ENCODE results near the gene LRRC75B.

The LRRC75B gene

DNA sequence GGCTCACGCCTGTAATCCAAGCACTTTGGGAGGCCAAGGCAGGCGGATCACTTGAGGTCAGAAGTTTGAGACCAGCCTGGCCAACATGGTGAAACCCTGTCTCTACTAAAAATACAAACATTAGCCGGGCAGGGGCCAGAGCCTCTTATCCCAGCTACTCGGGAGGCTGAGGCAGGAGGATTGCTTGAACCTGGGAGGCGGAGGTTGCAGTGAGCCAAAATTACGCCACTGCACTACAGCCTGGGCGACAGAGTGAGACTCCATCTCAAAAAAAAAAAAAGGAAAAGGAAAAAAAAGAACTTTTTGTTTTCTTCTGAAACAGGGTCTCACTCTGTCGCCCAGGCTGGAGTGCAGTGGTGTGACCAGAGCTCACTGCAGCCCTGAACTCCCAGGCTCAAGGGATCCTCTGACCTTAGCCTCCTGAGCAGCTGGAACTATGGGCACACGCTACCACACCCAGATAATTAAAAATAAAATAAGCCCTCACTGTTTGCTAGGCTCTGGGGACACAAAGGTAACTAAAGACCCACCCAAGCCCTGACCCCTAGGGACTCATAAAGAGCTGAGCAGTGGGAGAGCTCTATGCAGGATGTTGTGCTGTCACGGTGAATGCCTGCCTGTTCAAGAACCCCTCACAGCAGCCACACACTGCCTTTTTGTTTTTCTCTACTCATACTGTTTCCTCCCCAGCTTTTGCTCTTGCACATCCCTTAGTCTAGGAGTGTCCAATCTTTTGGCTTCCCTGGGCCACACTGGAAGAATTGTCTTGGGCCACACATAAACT is 40.2 kb downstream of the LRRC75B start:
- peak; percentile 90 for DNase-seq

DNA sequence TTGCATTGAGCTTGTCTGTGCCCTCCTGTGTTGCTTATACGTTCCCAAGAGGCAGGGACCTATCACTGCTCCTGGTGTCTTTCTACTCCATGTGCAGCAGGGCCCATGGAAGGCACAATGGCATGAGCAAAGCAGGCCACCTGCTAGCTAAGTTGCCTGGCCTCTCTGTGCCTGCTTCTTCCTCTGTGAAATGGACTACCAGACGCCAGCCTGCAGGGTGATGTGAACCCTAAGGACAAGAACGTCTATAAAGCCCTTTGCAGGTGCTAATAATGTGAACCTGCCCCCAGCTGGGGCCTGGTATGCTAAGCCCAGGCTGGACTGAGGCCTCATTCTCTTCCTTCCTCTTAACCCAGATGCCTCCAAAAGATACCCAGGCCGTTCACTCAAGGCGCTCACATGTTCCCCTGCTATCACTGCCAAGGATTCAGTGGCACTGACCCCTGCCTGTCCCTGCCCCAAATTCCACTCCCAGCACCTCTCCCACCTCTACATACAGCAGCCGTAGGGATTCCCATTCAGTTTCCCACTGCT is 41.9 kb downstream of the LRRC75B start:
- no peak for DNase-seq

DNA sequence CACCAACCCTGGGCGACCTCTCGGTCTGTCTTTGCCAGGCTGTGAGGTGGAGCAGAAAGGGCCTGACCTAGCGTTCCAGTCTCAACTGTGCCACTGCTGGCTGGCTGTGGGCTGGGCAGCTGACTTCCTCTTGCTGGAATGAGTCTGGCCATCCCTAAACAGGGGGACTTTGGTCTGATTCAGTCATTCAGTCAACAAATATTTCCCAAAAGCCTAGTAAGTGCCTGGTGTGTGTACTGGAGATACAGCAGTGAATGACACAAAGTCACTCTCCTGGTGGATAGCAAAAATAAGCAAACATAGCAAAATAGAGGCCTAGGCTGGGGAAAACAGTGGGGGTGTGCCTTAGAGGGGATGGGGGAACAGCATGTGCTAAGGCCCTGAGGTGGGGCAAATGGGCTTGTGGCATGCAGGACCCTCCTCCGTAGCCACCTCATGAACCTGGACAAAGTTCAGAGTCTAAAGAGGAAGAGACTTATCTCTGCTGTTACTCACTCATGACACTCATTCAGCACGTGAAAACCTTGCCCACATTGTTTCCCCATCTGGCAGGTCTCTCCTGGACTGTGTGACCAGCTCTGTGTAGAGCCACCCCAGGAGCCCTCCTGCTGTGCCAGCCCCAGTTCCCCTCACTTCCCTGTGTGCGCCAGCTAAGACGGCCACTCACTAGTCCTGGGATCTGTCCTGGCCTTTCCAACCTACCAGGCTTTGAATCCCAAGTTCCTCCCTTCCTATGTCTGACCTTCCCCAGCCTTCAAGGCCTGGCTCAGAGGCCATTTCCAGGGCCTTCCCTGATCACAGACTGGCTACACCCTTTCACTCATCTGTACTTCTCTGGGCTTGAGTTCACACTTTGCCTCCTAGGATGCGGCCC is 42.6 kb downstream of the LRRC75B start:
- DNase-seq, result no peak

DNA sequence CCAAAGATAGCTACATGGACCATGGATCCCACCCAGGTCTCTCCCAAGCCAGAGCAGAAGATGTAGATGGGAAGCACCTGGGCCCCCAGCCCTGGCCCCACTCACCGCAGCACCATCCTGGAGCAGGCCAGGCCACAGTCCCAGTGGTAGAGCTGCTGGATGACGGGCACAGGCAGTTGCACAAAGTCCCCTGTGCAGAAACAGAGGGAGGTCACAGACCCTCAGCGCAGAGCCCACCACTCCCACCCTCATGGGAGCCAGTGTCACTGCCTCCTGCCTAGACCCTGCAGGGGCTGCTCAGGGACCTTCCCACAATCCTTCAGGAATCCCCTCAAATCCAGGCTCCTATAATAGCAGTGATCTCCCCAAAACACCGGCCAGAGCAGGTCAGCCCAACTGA is 44.1 kb downstream of the LRRC75B start:
- DNase-seq, result no peak

DNA sequence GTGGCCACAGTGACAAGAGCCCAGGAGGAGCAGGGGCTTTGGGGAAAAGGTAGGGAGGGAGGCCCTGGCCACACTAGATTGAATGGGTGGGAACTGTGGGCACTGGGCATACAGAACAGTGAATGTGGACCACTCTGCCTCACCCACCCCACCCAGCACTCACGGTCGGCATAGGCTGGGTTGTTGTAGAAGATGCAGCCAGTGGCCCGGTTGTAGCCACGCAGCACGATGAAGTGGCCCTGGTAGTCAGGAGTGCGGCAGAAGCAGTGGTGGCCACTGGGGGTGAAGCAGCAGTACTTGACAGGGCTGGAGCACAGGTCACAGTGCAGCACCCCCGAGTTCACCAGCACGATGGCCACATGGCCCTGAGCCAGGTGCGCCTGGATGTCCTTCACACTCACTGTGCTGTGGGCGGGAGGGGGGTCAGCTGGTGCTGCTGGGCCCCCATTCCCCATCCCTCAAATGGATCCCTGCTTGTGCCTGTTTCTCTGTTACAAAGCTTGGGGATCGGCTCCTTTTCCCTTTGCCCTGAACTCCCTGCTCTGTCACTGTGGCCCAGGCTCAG is 49.1 kb downstream of the LRRC75B start:
- no peak for DNase-seq

DNA sequence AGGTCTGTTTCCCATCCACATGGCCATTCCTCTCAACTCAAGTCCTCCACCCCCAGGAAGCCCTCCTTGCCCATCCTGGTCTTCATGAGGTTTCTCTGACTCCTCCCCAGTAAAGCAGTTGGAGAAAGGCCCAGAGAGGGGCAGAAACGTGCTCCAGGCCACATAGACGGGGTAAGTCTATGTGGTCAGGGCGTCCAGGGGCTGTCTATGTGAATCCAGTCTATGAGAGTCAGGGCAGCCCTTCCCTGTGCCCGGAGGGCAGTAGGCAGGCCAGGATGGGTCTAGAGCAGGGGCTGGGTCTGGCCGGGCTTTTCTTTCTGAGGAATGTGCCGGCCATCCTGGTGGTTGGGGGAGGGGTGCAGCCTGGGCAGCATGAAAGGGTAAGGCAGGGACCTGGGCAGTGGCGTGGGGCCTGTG is 49.7 kb downstream of the LRRC75B start:
- DNase-seq, result no peak

DNA sequence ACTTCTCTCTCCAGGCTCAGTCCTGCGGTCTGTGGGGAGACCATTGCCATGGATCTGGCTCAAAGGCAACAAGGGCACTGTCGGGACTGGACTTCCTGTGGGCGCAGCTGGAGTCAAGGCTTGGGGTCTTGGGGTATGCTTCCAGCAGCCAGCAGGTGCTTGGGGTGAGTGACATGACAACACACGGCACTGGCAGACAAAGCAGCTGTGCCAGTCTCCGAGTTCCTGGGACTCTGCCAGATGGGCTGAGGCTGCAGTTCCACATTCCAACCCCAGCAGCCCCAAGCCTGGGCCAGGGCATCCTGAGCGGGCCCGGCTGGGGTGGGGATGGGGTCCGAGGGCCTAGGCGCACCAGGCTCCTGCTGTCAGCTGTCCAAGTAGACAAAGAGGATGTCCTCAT is 50.2 kb downstream of the LRRC75B start:
- DNase-seq, result no peak

DNA sequence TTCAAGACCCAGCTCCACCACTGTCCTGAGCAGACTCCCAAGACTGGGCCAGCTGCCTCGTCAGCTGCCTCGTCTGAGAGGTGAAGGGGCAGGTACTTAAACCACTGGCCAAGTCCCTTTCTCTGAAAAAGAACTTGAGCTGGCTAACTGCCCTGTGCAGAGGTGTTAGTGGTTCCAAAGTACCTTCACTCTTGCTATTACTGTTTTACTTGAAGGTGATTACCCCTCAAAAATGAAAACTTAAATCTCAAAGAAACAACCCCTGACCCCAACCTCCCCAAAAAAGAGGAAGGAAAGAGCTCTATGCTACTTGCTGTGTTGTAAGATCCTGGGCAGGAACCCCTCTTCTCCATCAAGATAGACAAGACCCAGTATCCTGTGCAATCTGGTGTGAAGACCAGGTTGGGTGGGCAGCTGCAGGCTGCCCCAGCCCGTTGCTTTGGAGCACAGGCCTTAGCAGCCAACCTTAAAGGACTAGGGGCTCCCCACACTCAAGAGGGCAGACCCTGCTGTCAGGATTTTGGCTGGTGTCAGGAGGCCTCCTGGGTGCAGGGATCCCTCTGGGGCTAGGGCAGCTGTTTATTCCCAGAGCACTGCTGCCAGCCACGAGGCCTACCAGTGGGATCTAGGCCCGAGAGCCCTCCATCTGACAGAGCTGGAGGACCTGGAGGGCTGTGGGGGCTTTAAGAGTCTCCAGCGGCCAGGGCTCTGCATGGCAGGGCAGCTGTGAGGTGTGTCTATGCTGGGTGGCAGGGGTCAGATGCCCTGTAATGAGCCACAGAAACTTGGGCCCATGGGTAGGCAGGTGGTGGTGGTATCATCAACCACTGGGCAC is 51.0 kb downstream of the LRRC75B start:
- DNase-seq, result no peak

DNA sequence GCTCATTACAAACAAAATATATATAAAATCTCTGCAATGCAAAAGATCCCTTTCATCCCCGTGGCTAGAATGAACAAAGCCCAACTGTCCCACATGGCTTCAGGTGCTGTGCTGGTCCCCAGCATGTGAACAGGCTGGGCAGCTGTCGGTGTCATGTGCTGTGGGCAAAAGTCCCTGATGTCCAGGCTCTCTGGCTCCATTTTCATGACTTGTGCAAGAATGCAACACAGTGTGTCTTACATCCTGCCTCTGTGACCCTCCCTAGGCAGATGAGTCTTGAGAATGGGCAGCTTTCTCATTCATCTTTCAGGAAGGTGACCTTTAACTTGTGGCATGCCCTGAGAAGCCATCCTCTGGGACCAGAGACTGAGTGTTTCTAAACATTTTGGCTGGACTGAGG is 52.4 kb downstream of the LRRC75B start:
- no peak for DNase-seq

DNA sequence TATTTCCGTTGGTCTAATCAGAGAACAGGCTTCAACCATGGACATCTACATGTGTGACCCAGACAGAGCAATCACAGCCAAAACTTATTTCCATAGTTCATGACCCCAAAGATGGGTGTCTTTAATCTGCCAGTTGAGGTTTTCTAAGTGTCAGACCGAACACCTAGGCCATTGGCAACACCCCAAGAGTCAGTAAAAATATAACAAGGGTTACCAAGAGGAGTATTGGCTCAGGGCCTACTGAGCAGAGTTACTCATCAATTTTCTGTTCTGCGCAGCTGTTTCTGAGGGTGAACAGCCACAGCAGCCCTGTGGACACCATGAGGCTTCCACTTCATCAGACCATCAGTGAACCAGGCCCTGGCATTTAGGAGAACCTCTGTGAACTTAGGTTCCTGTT is 56.8 kb downstream of the LRRC75B start:
- DNase-seq, result no peak

All from NCI-H69 (cell line).